Measurements from ENCODE around the gene ATF4.

Gene ATF4

GRCh38 chr22:39562839-39563489, 42.6 kb downstream of the ATF4 start:
- FAIRE-seq = no peak

- FAIRE-seq = no peak
Observed at GRCh38 chr22:39563571-39564428, 43.4 kb downstream of the ATF4 start.

GRCh38 chr22:39565414-39565944, 45.1 kb downstream of the ATF4 start:
- no peak for FAIRE-seq

- no peak for FAIRE-seq
Observed at GRCh38 chr22:39567135-39567946, 47.0 kb downstream of the ATF4 start.

GRCh38 chr22:39568278-39568981, 48.1 kb downstream of the ATF4 start:
- FAIRE-seq = no peak

GRCh38 chr22:39569066-39569465, 48.7 kb downstream of the ATF4 start:
- no peak for FAIRE-seq

GRCh38 chr22:39570226-39570625, 49.9 kb downstream of the ATF4 start:
- no peak for FAIRE-seq

GRCh38 chr22:39570665-39571064, 50.3 kb downstream of the ATF4 start, which contains the start of gene CACNA1I:
CACNA1I (plus strand) TSS chr22:39570753; CDS start chr22:39570753, 0 bp downstream.
- FAIRE-seq = no peak

GRCh38 chr22:39571538-39571937, 51.2 kb downstream of the ATF4 start:
- no peak for FAIRE-seq
